Lower lobe of right lung (tissue), 2 donors: ENCODE results near the gene GFAP. TPM values are rescaled to one million over a fixed set of nuclear protein-coding genes. Genes with fewer than 3 reads are reported as not detected.

ENCODE experiments used
- ATAC-seq, 2 donors: fragments of 200-7000 bp; cut with Tn5 transposase; one replicate each; pipeline ENCODE4 v1.9.1; 2020 to 2022; ENCODE audit warnings: mild to moderate bottlenecking in 2 of 2, moderate library complexity in 2 of 2
- DNase-seq: peaks from one replicate; pipeline ENCODE4 v3.0.0-alpha.2; 2020
- H3K27ac ChIP-seq: fragments of 200-600 bp; one replicate; pipeline ENCODE4 v1.8.0; 2022
- H3K27me3 ChIP-seq: fragments of 200-600 bp; one replicate; pipeline ENCODE4 v1.8.0; 2022; ENCODE audit warnings: low read depth
- H3K36me3 ChIP-seq: fragments of 200-600 bp; one replicate; pipeline ENCODE4 v1.8.0; 2022; ENCODE audit warnings: mild to moderate bottlenecking
- H3K4me1 ChIP-seq: fragments of 200-600 bp; one replicate; pipeline ENCODE4 v1.8.0; 2022
- H3K4me3 ChIP-seq: fragments of 200-600 bp; one replicate; pipeline ENCODE4 v1.8.0; 2022; ENCODE audit warnings: mild to moderate bottlenecking
- H3K9me3 ChIP-seq: fragments of 200-600 bp; one replicate; pipeline ENCODE4 v1.8.0; 2022
- CTCF ChIP-seq: fragments of 200-600 bp; IDR thresholded peaks from one replicate; pipeline ENCODE4 v1.8.0; 2022; ENCODE audit warnings: antibody characterized with exemption, mild to moderate bottlenecking
- intact Hi-C: fragments of 100-400 bp; cut with DNase I; formaldehyde crosslinking; loops from one replicate; pipeline ENCODE4 v1.11.0; 2022
- total RNA-seq: library from RNA; stranded (reverse); fragmentation: NEBNext Ultra II Directional; extraction: Animal tissue kit (Norgen Biotek cat#: 25700); gene quantifications from one replicate; pipeline ENCODE4 v1.2.1, GENCODE V29; 2021
- donor health status: DM: no; HTN: yes; CAD: no; lungs with severe emphysema.

GFAP gene
- total RNA-seq, 1 donor from 2014 or later = not detected

- ATAC-seq (no peak), DNase-seq (no peak)
- TF ChIP-seq CTCF = no peak
- no peak overlapping the region for H3K4me3 ChIP-seq
- H3K36me3 ChIP-seq = no peaks in the 10 kb centered on the region
- peaks cover 9% of the 10 kb centered on the region for H3K27me3 ChIP-seq
- no peak overlapping the region for H3K27ac ChIP-seq
- no peaks in the 10 kb centered on the region for H3K9me3 ChIP-seq
- intact Hi-C loops = no loop called here
- peaks cover 10% of the 10 kb centered on the region for H3K4me1 ChIP-seq
Observed at GRCh38 chr17:44906763-44907728, 8.3 kb downstream of the GFAP start.

GRCh38 chr17:44906010-44906646 lies 9.2 kb downstream of the GFAP start:
- intact Hi-C loops = no loop called here
- Histone ChIP-seq H3K27ac (no peak overlapping the region), H3K36me3 (no peaks in the 10 kb centered on the region), H3K9me3 (no peaks in the 10 kb centered on the region), H3K27me3 (peaks cover under 1% of the 10 kb centered on the region), H3K4me1 (peaks cover 4% of the 10 kb centered on the region), H3K4me3 (no peak overlapping the region)
- ATAC-seq (peak; percentile 21 to 29), DNase-seq (no peak)
- no peak for TF ChIP-seq CTCF

GRCh38 chr17:44905006-44906000 lies 10.0 kb downstream of the GFAP start:
- H3K36me3 ChIP-seq = no peaks in the 10 kb centered on the region
- no peak for TF ChIP-seq CTCF
- peaks cover 9% of the 10 kb centered on the region for H3K4me1 ChIP-seq
- H3K27me3 ChIP-seq = no peaks in the 10 kb centered on the region
- ATAC-seq (no peak), DNase-seq (no peak)
- intact Hi-C loops = no loop called here
- no peak overlapping the region for H3K4me3 ChIP-seq
- no peak overlapping the region for H3K27ac ChIP-seq
- no peaks in the 10 kb centered on the region for H3K9me3 ChIP-seq

- Histone ChIP-seq H3K4me1 (peaks cover 15% of the 10 kb centered on the region), H3K4me3 (no peak overlapping the region), H3K27me3 (no peaks in the 10 kb centered on the region), H3K27ac (no peak overlapping the region), H3K9me3 (no peaks in the 10 kb centered on the region), H3K36me3 (no peaks in the 10 kb centered on the region)
- no peak for ATAC-seq
- TF ChIP-seq CTCF = no peak
- DNase-seq = no peak
- intact Hi-C loops = no loop called here
Observed at GRCh38 chr17:44904001-44904984, 11.0 kb downstream of the GFAP start.
